Stimulated activated naive CD8-positive, alpha-beta T cell treated with anti-CD3 and anti-CD28 coated beads, Interleukin-15, Interleukin-2, amounts not matched to agents 100 ng/mL and 50 ng/mL, for 24 hours (primary cell): Measurements from ENCODE around the gene RYR2.

ENCODE experiments used
- H3K27ac Mint-ChIP-seq: one replicate; pipeline ENCODE4 v1.8.0; 2021; ENCODE audit warnings: mild to moderate bottlenecking, mixed read lengths
- H3K27me3 Mint-ChIP-seq: one replicate; pipeline ENCODE4 v1.8.0; 2021; ENCODE audit warnings: mixed read lengths
- H3K36me3 Mint-ChIP-seq: one replicate; pipeline ENCODE4 v1.8.0; 2021; ENCODE audit warnings: low read depth, mixed read lengths
- H3K4me1 Mint-ChIP-seq: one replicate; pipeline ENCODE4 v1.8.0; 2021; ENCODE audit warnings: low read depth, mixed read lengths
- H3K4me3 Mint-ChIP-seq: one replicate; pipeline ENCODE4 v1.8.0; 2021; ENCODE audit warnings: mild to moderate bottlenecking, mixed read lengths
- H3K9me3 Mint-ChIP-seq: one replicate; pipeline ENCODE4 v1.8.0; 2021; ENCODE audit warnings: mixed read lengths

Gene RYR2

GRCh38 chr1:237293804-237294203 is 251.8 kb downstream of the RYR2 start:
- Mint-ChIP-seq H3K27me3 (peaks cover 5% of the 10 kb centered on the region), H3K27ac (no peak overlapping the region), H3K36me3 (no peaks in the 10 kb centered on the region), H3K4me3 (no peak overlapping the region), H3K9me3 (no peaks in the 10 kb centered on the region), H3K4me1 (no peaks in the 10 kb centered on the region)

- Mint-ChIP-seq H3K36me3 (no peaks in the 10 kb centered on the region), H3K4me1 (no peaks in the 10 kb centered on the region), H3K9me3 (no peaks in the 10 kb centered on the region), H3K4me3 (no peak overlapping the region), H3K27me3 (no peaks in the 10 kb centered on the region), H3K27ac (no peak overlapping the region)
Observed at GRCh38 chr1:237296861-237297260, 254.9 kb downstream of the RYR2 start.

DNA sequence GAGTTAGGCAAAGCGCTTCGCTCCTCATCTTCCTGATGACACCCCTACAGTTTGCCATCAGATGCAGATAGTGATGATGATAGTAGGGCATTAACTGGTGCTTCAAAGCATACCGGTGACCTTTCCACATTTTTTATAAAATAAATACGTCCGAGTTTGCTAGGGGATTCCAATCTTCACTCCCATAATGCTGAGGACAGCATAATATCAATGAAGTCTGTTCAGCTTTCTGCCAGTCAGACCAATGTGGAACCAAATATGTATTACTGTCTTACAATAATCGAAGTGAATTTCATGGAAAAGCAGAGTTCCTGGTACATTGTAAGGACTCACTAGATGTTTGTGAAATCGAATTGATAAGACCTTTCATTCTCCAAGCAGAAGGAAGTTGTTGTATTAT is 258.7 kb downstream of the RYR2 start:
- Mint-ChIP-seq H3K4me1 (no peaks in the 10 kb centered on the region), H3K27me3 (no peaks in the 10 kb centered on the region), H3K4me3 (no peak overlapping the region), H3K9me3 (no peaks in the 10 kb centered on the region), H3K36me3 (no peaks in the 10 kb centered on the region), H3K27ac (no peak overlapping the region)

GRCh38 chr1:237303929-237304328 is 261.9 kb downstream of the RYR2 start:
- Mint-ChIP-seq H3K36me3 (no peaks in the 10 kb centered on the region), H3K9me3 (no peaks in the 10 kb centered on the region), H3K27ac (no peak overlapping the region), H3K4me1 (no peaks in the 10 kb centered on the region), H3K4me3 (no peak overlapping the region), H3K27me3 (no peaks in the 10 kb centered on the region)

DNA sequence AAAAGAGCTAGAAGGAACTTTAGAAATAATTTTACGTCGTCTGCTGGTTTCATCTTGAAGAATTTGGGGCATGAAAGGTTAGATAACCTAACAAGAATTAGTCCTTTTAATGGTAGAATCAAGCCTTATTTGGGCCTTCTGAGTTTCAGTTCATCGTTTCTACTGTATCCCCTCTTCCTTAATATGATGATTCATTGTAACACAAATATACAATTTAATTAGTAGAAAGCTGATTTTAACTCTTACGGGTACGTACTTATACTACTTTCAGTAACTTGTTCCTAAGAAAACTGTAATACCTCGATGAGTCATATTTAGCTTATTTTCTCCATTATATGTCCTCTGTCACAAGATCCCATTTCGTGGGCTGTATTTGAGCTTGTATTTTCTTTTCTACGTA is 264.7 kb downstream of the RYR2 start:
- Mint-ChIP-seq H3K4me3 (no peak overlapping the region), H3K27me3 (no peaks in the 10 kb centered on the region), H3K4me1 (no peaks in the 10 kb centered on the region), H3K9me3 (no peaks in the 10 kb centered on the region), H3K27ac (no peak overlapping the region), H3K36me3 (no peaks in the 10 kb centered on the region)

- no peaks in the 10 kb centered on the region for H3K9me3 Mint-ChIP-seq
- no peaks in the 10 kb centered on the region for H3K4me1 Mint-ChIP-seq
- no peaks in the 10 kb centered on the region for H3K27me3 Mint-ChIP-seq
- no peak overlapping the region for H3K27ac Mint-ChIP-seq
- no peaks in the 10 kb centered on the region for H3K36me3 Mint-ChIP-seq
- no peak overlapping the region for H3K4me3 Mint-ChIP-seq
Observed at GRCh38 chr1:237309595-237310118, 267.7 kb downstream of the RYR2 start.

GRCh38 chr1:237316352-237316751 is 274.4 kb downstream of the RYR2 start:
- no peaks in the 10 kb centered on the region for H3K9me3 Mint-ChIP-seq
- H3K36me3 Mint-ChIP-seq = no peaks in the 10 kb centered on the region
- no peak overlapping the region for H3K4me3 Mint-ChIP-seq
- no peaks in the 10 kb centered on the region for H3K4me1 Mint-ChIP-seq
- H3K27ac Mint-ChIP-seq = no peak overlapping the region
- H3K27me3 Mint-ChIP-seq = no peaks in the 10 kb centered on the region

- no peaks in the 10 kb centered on the region for H3K36me3 Mint-ChIP-seq
- H3K27me3 Mint-ChIP-seq = no peaks in the 10 kb centered on the region
- no peak overlapping the region for H3K27ac Mint-ChIP-seq
- H3K9me3 Mint-ChIP-seq = no peaks in the 10 kb centered on the region
- H3K4me1 Mint-ChIP-seq = no peaks in the 10 kb centered on the region
- no peak overlapping the region for H3K4me3 Mint-ChIP-seq
Observed at GRCh38 chr1:237318748-237319147, 276.8 kb downstream of the RYR2 start.

DNA sequence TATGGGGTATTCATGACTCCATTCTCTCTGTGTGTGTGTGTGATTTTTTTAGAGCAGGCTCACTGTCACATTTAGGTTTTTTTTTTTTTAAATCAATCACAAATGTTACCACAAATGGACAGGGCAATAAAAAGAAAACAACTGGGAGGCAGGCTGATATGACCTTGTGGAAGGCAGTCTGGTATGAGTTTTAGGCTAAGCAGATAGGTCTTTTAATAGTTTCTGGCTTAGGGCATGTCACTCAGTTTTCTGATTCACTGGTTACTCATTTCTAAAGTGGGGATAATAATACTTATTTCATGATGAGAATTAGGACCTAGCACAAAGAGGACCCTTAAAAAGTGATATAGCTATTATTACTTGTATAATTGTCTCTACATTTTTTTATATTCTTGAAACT is 278.9 kb downstream of the RYR2 start:
- H3K27me3 Mint-ChIP-seq = peaks cover 3% of the 10 kb centered on the region
- H3K36me3 Mint-ChIP-seq = no peaks in the 10 kb centered on the region
- H3K4me3 Mint-ChIP-seq = no peak overlapping the region
- no peak overlapping the region for H3K27ac Mint-ChIP-seq
- no peaks in the 10 kb centered on the region for H3K9me3 Mint-ChIP-seq
- no peaks in the 10 kb centered on the region for H3K4me1 Mint-ChIP-seq

DNA sequence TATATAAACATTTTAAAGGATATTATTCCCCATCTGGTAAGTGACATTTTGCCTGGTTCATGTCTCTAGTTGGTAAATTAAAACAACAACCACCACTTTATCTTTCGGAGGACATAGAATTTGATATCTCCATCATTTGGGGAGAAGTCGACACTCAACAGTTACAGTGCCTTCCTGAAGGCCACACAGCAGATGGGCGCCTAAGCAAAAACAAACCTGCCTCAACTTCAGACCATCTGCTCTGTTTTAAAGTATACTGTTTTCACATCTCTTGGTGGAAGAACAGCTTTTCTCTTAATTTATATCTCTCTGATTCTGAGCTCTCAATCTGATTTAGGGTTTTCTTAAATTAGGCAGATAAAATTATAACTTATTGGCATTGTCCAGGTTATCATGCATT is 282.2 kb downstream of the RYR2 start:
- Mint-ChIP-seq H3K4me1 (no peaks in the 10 kb centered on the region), H3K4me3 (no peak overlapping the region), H3K9me3 (no peaks in the 10 kb centered on the region), H3K27ac (no peak overlapping the region), H3K27me3 (peaks cover 3% of the 10 kb centered on the region), H3K36me3 (no peaks in the 10 kb centered on the region)

- Mint-ChIP-seq H3K4me1 (no peaks in the 10 kb centered on the region), H3K9me3 (no peaks in the 10 kb centered on the region), H3K4me3 (no peak overlapping the region), H3K27me3 (peaks cover 3% of the 10 kb centered on the region), H3K36me3 (no peaks in the 10 kb centered on the region), H3K27ac (no peak overlapping the region)
Observed at GRCh38 chr1:237327061-237327460, 285.1 kb downstream of the RYR2 start.

- Mint-ChIP-seq H3K27ac (no peak overlapping the region), H3K4me3 (no peak overlapping the region), H3K9me3 (no peaks in the 10 kb centered on the region), H3K36me3 (no peaks in the 10 kb centered on the region), H3K4me1 (no peaks in the 10 kb centered on the region), H3K27me3 (peaks cover 9% of the 10 kb centered on the region)
Observed at GRCh38 chr1:237340892-237341291, 298.9 kb downstream of the RYR2 start.

GRCh38 chr1:237341391-237341790 is 299.4 kb downstream of the RYR2 start:
- no peaks in the 10 kb centered on the region for H3K4me1 Mint-ChIP-seq

DNA sequence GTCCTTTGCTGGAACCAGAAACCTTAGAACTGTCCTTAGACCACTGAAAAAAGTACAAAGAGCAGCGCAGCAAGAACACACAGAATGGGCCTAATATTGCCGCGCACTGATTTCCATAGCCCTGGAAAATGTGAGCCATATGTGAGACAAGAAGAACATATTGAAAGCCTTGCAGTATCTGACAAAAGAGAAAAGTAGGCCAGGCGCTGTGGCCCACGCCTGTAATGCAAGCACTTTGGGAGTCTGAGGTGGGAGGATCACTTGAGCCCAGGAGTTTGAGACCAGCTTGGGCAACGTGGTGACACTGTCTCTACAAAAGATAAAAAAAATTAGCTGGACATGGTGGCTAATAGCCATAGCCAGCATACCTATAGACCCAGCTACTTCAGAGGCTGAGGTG is 300.7 kb downstream of the RYR2 start:
- no peaks in the 10 kb centered on the region for H3K9me3 Mint-ChIP-seq
- H3K36me3 Mint-ChIP-seq = no peaks in the 10 kb centered on the region
- H3K27me3 Mint-ChIP-seq = peaks cover 9% of the 10 kb centered on the region
- H3K4me1 Mint-ChIP-seq = no peaks in the 10 kb centered on the region
- no peak overlapping the region for H3K27ac Mint-ChIP-seq
- no peak overlapping the region for H3K4me3 Mint-ChIP-seq

More at GRCh38 chr1:237341391-237341790, 299.4 kb downstream of the RYR2 start:
- Mint-ChIP-seq H3K27ac (no peak overlapping the region), H3K27me3 (peaks cover 9% of the 10 kb centered on the region), H3K36me3 (no peaks in the 10 kb centered on the region), H3K4me3 (no peak overlapping the region), H3K9me3 (no peaks in the 10 kb centered on the region)

GRCh38 chr1:237352747-237353146 is 310.8 kb downstream of the RYR2 start:
- Mint-ChIP-seq H3K36me3 (no peaks in the 10 kb centered on the region), H3K9me3 (no peaks in the 10 kb centered on the region), H3K4me3 (no peak overlapping the region), H3K27me3 (no peaks in the 10 kb centered on the region), H3K4me1 (no peaks in the 10 kb centered on the region), H3K27ac (no peak overlapping the region)

GRCh38 chr1:237353918-237354317 is 311.9 kb downstream of the RYR2 start:
- H3K27ac Mint-ChIP-seq = no peak overlapping the region
- H3K4me1 Mint-ChIP-seq = no peaks in the 10 kb centered on the region
- no peaks in the 10 kb centered on the region for H3K27me3 Mint-ChIP-seq
- H3K4me3 Mint-ChIP-seq = no peak overlapping the region
- H3K36me3 Mint-ChIP-seq = no peaks in the 10 kb centered on the region
- no peaks in the 10 kb centered on the region for H3K9me3 Mint-ChIP-seq
